Measurements from ENCODE around the gene PYGL.

- no peak for TF ChIP-seq YY1 (IDR thresholded peaks at IDR 0.05; ENCODE audit: insufficient read depth, insufficient read length)
- no peak for TF ChIP-seq SUZ12 (IDR thresholded peaks at IDR 0.05; ENCODE audit: extremely low read depth, insufficient read depth, insufficient read length)
Observed at GRCh38 chr14:50932592-50933495, 11.4 kb downstream of the PYGL start.

All from NT2/D1 (cell line).